Erythroblast (primary cell): ENCODE measurements around the gene ARRB1.

Experiments
- GATA1 ChIP-seq: IDR thresholded peaks from 2 replicates; pipeline ENCODE4 v1.6.1; 2011; ENCODE audit warnings: low read depth, mild to moderate bottlenecking, control low read depth, low read length, moderate library complexity
- POLR2A ChIP-seq: IDR thresholded peaks from 2 replicates; pipeline ENCODE4 v1.6.1; 2011; ENCODE audit warnings: mild to moderate bottlenecking, low read length

DNA sequence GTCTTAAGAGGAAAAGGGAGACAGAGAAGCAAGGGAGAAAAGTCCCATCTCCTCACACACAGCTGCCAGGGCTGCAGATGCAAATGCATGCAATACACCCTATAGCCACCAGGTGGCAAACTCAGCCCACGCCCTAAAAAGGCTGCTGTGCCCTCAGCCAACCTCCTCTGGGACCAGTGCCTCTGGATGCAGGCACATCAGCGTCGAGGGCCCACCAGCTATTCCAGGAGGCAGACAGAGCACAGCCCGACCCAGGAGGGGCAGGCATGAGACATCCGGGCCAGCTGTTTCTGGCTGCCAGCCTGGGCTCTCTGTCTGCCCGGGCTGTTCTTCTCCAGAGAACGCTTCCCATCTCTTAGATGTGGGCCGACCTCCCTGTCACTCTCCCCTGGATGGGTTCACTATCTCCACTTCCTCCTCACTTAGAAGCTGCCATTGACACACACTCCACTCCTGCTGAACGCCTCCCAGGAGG lies 71.2 kb downstream of the ARRB1 start:
- TF ChIP-seq POLR2A (no peak), GATA1 (no peak)
